AG09319 (cell line): ENCODE measurements around the gene USP37.

Experiments
- DNase-seq: peaks from one replicate; pipeline ENCODE4 v3.0.0-alpha.2; 2010; ENCODE audit warnings: low read depth; ENCODE audit errors: extremely low read depth
- CTCF ChIP-seq: IDR thresholded peaks from 2 replicates; pipeline ENCODE4 v1.5.1; 2011; ENCODE audit warnings: low read depth, mild to moderate bottlenecking, inconsistent platforms, low read length, moderate library complexity

The USP37 gene

GRCh38 chr2:218406949-218407618 lies 161.1 kb downstream of the USP37 start:
- DNase-seq: no peak

GRCh38 chr2:218406209-218406948 lies 161.8 kb downstream of the USP37 start:
- TF ChIP-seq CTCF: peak; percentile 83

More at GRCh38 chr2:218406949-218407618, 161.1 kb downstream of the USP37 start:
- no peak for TF ChIP-seq CTCF

GRCh38 chr2:218405746-218406208 lies 162.4 kb downstream of the USP37 start:
- DNase-seq: no peak
- no peak for TF ChIP-seq CTCF

More at GRCh38 chr2:218406209-218406948, 161.8 kb downstream of the USP37 start:
- DNase-seq: peak; percentile 92

- no peak for DNase-seq
- no peak for TF ChIP-seq CTCF
Observed at GRCh38 chr2:218405086-218405745, 162.9 kb downstream of the USP37 start.

GRCh38 chr2:218404351-218405085 lies 163.6 kb downstream of the USP37 start:
- TF ChIP-seq CTCF: no peak
- DNase-seq: no peak

GRCh38 chr2:218403810-218404209 lies 164.3 kb downstream of the USP37 start:
- TF ChIP-seq CTCF: no peak
- no peak for DNase-seq
